HG03575 (cell line): ENCODE results near the gene COPS4.

ENCODE experiments used
- ATAC-seq: cut with Tn5 transposase; IDR thresholded peaks from one replicate; pipeline ENCODE4 v1.9.1; 2021; ENCODE audit not compliant: unreplicated experiment, insufficient number of reproducible peaks, low FRiP score; ENCODE audit errors: extremely low read depth

Gene COPS4

GRCh38 chr4:83113429-83113786 is 78.4 kb downstream of the COPS4 start:
- no peak for ATAC-seq

GRCh38 chr4:83114576-83114975 is 79.6 kb downstream of the COPS4 start, which contains the start of gene PLAC8:
PLAC8 (minus strand) TSS chr4:83114729; CDS start chr4:83107921, 6,808 bp downstream.
- ATAC-seq = no peak

GRCh38 chr4:83115000-83115399 is 80.0 kb downstream of the COPS4 start:
- no peak for ATAC-seq

- ATAC-seq = no peak
Measured at GRCh38 chr4:83115656-83116285, 80.8 kb downstream of the COPS4 start.

GRCh38 chr4:83118869-83119268 is 83.9 kb downstream of the COPS4 start:
- no peak for ATAC-seq

- no peak for ATAC-seq
Measured at GRCh38 chr4:83121246-83121645, 86.3 kb downstream of the COPS4 start.

GRCh38 chr4:83124111-83124780 is 89.3 kb downstream of the COPS4 start:
- no peak for ATAC-seq
